PFSK-1 (cell line): ENCODE measurements around the gene STRN3.

Experiments used
- FOXP2 ChIP-seq: optimal IDR thresholded peaks from 2 replicates; pipeline ENCODE3; 2011; ENCODE audit warnings: borderline replicate concordance, control low read depth, inconsistent platforms; ENCODE audit not compliant: insufficient read depth; ENCODE audit errors: extremely low read length, extremely low read depth
- POLR2AphosphoS5 ChIP-seq: IDR thresholded peaks from 2 replicates; pipeline ENCODE4 v1.6.1; 2012; ENCODE audit warnings: low read depth, mild to moderate bottlenecking, control low read depth, low read length, moderate library complexity
- SIN3A ChIP-seq: IDR thresholded peaks from 2 replicates; pipeline ENCODE4 v1.6.1; 2012; ENCODE audit warnings: mild to moderate bottlenecking, low read length, moderate library complexity, borderline replicate concordance; ENCODE audit not compliant: insufficient read depth
- TAF1 ChIP-seq: IDR thresholded peaks from 2 replicates; pipeline ENCODE4 v1.6.1; 2012; ENCODE audit warnings: low read length, control low read depth, borderline replicate concordance; ENCODE audit not compliant: insufficient read depth
- TF ChIP-seq, protein P1 (sequence below), 2 experiments: IDR thresholded peaks; 2 replicates each; pipeline versions ENCODE4 v1.6.1 to v1.8.0; 2011 to 2012; ENCODE audit warnings: low read depth in 2 of 2, low read length in 2 of 2, control low read depth in 1 of 2, inconsistent platforms in 1 of 2, mild to moderate bottlenecking in 1 of 2, moderate library complexity in 1 of 2; ENCODE audit not compliant: insufficient read depth in 1 of 2

Gene STRN3

DNA sequence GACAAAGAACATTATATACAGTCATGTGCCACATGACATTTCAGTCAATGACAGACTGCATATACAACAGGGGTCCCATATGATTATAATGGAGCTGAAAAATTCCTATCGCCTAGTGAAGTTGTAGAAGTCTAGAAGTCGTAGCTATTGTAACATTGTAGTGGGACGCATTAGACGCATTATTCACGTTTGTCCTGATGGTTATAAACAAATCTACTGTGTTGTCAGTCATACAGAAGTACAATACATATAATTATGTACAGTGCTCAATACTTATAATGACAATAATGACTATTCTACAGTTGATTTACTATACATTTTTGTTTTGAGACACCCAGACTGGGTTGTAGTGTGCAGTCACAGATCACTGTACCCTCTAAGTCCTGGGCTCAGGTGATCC, 64.8 kb downstream of the STRN3 start:
- TF ChIP-seq, protein P1, sequence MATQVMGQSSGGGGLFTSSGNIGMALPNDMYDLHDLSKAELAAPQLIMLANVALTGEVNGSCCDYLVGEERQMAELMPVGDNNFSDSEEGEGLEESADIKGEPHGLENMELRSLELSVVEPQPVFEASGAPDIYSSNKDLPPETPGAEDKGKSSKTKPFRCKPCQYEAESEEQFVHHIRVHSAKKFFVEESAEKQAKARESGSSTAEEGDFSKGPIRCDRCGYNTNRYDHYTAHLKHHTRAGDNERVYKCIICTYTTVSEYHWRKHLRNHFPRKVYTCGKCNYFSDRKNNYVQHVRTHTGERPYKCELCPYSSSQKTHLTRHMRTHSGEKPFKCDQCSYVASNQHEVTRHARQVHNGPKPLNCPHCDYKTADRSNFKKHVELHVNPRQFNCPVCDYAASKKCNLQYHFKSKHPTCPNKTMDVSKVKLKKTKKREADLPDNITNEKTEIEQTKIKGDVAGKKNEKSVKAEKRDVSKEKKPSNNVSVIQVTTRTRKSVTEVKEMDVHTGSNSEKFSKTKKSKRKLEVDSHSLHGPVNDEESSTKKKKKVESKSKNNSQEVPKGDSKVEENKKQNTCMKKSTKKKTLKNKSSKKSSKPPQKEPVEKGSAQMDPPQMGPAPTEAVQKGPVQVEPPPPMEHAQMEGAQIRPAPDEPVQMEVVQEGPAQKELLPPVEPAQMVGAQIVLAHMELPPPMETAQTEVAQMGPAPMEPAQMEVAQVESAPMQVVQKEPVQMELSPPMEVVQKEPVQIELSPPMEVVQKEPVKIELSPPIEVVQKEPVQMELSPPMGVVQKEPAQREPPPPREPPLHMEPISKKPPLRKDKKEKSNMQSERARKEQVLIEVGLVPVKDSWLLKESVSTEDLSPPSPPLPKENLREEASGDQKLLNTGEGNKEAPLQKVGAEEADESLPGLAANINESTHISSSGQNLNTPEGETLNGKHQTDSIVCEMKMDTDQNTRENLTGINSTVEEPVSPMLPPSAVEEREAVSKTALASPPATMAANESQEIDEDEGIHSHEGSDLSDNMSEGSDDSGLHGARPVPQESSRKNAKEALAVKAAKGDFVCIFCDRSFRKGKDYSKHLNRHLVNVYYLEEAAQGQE (IDR thresholded peaks at IDR 0.05; ENCODE audit: insufficient read depth in 1 of 2, low read depth in 2 of 2, low read length in 2 of 2) = no peak
- no peak for TF ChIP-seq POLR2AphosphoS5
- no peak for TF ChIP-seq SIN3A
- no peak for TF ChIP-seq FOXP2
- no peak for TF ChIP-seq TAF1

DNA sequence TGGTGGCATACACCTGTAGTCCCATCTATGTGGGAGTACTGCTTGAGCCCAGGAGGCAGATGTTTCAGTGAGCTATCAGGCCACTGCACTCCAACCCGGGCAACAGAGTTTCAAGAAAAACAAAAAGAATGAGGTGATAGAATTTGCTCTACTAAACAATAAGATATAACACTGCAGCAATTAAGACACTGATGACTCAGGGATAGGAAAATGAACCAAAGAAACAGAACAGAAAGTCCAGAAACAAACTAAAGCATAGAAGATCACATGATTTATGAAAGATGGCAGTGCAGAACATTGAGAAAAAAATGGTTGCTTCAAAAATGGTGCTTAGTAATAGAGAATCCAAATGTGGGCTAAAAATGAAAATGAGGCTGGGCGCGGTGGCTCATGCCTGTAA, 66.0 kb downstream of the STRN3 start:
- TF ChIP-seq TAF1 (no peak), SIN3A (no peak), POLR2AphosphoS5 (no peak), FOXP2 (no peak)
- TF ChIP-seq, protein P1 (IDR thresholded peaks at IDR 0.05; ENCODE audit: insufficient read depth in 1 of 2, low read depth in 2 of 2, low read length in 2 of 2) = no peak

DNA sequence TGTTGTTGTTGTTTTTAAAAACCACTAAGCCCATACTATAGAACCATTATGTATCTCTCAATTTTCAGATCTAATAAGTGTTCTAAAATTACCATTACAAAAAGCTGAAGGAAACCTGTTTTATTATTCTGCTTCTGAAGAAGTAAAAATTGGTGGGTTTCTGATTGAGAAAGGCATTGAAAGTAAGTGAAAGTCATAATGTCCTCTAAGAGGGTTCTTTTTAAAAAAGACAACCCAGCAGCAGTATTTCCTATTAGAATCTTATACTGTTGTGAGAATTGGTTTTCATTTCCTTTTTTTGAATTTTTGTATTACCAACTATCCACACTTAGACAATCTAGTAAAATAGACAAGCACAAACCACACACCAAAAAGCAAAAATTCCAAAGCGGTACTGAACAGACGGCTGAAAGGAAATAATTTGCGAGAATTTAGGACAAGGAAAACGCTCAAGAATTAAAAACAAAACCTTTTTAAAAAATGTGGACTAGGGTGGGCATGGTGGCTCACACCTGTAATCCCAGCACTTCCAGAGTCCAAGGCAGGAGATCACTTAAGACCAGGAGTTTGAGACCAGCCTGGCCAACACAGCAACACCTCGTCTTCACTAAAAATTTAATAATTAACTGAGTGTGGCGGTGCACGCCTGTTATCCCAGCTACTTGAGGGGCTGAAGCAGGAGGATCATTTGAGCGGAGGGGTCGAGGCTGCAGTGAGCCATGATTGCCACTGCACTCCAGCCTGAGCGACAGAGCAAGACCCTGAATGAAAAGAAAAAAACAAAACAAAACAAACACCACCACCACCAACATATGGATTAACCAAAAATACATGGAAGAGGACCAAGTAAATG, 67.4 kb downstream of the STRN3 start:
- no peak for TF ChIP-seq SIN3A
- TF ChIP-seq, protein P1 (IDR thresholded peaks at IDR 0.05; ENCODE audit: insufficient read depth in 1 of 2, low read depth in 2 of 2, low read length in 2 of 2) = no peak
- no peak for TF ChIP-seq TAF1
- no peak for TF ChIP-seq POLR2AphosphoS5
- no peak for TF ChIP-seq FOXP2

DNA sequence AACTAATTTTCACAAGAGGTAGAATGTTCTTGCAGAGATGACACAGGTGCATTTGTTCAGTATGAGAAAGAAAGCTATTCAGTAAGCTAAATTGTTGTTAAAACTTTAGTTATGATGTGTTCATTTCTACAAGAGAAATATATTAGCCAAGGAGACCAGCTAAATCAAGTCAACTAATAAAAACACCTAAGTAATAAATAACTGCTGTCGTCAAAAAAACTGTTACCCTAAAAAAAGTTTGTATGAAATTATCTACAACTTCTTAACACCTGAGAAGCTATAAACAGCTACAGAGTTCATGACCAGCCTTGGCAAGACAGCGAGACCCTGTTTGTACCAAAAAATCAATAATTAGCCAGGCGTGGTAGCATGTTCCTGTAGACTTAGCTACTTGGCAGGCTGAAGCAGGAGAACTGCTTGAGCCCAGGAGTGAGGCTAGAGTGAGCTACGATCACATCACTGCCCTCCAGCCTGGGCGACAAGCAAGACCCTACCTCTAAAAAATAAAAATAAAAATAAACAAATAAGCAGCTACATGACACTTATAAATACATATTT, 68.3 kb downstream of the STRN3 start:
- no peak for TF ChIP-seq FOXP2
- TF ChIP-seq, protein P1 (IDR thresholded peaks at IDR 0.05; ENCODE audit: insufficient read depth in 1 of 2, low read depth in 2 of 2, low read length in 2 of 2) = no peak
- TF ChIP-seq TAF1 = no peak
- TF ChIP-seq SIN3A = no peak
- TF ChIP-seq POLR2AphosphoS5 = no peak
